GM23338 (cell line): ENCODE data around the gene ULK3. TPM values are rescaled to one million over a fixed set of nuclear protein-coding genes. Genes with fewer than 3 reads are reported as not detected.

Source experiments
- ATAC-seq: fragments of 200-7000 bp; cut with Tn5 transposase; 3 replicates; pipeline ENCODE4 v1.9.1; 2020
- DNase-seq: peaks from one replicate; pipeline ENCODE4 v3.0.0-alpha.2; 2015; ENCODE audit warnings: low spot score
- H2AFZ ChIP-seq: fragments of 200-600 bp; sonication (generic); 2 replicates; pipeline ENCODE4 v1.8.0; 2016; ENCODE audit warnings: antibody characterized with exemption, mild to moderate bottlenecking, moderate library complexity
- H3F3A ChIP-seq: fragments of 200-600 bp; sonication (generic); replicated peaks from 2 replicates; pipeline ENCODE4 v1.8.0; 2017; ENCODE audit warnings: antibody characterized with exemption, mixed run types, low read depth
- H3K27ac ChIP-seq: fragments of 200-600 bp; sonication (generic); 2 replicates; pipeline ENCODE4 v1.6.1; 2016; ENCODE audit warnings: low read depth
- H3K27me3 ChIP-seq: fragments of 200-600 bp; sonication (generic); 2 replicates; pipeline ENCODE4 v1.8.0; 2016; ENCODE audit warnings: mild to moderate bottlenecking, mixed run types, moderate library complexity; ENCODE audit not compliant: insufficient read depth
- H3K36me3 ChIP-seq: fragments of 200-600 bp; sonication (generic); 2 replicates; pipeline ENCODE4 v1.8.0; 2016; ENCODE audit warnings: mild to moderate bottlenecking; ENCODE audit not compliant: insufficient read depth
- H3K4me1 ChIP-seq: fragments of 200-600 bp; sonication (generic); 2 replicates; pipeline ENCODE4 v1.8.0; 2016; ENCODE audit warnings: mild to moderate bottlenecking, moderate library complexity; ENCODE audit not compliant: insufficient read depth
- H3K4me2 ChIP-seq: fragments of 200-600 bp; sonication (generic); 2 replicates; pipeline ENCODE4 v1.7.1; 2017; ENCODE audit warnings: mixed run types
- H3K4me3 ChIP-seq: fragments of 200-600 bp; sonication (generic); 2 replicates; pipeline ENCODE4 v1.6.1; 2016; ENCODE audit warnings: mixed run types
- H3K79me2 ChIP-seq: fragments of 200-600 bp; sonication (generic); replicated peaks from 2 replicates; pipeline ENCODE4 v1.8.0; 2017; ENCODE audit warnings: mild to moderate bottlenecking; ENCODE audit not compliant: insufficient read depth
- H3K9me2 ChIP-seq: fragments of 200-600 bp; sonication (generic); 2 replicates; pipeline ENCODE4 v1.8.0; 2017; ENCODE audit not compliant: insufficient read depth
- H4K20me1 ChIP-seq: fragments of 200-600 bp; sonication (generic); replicated peaks from 2 replicates; pipeline ENCODE4 v1.8.0; 2017; ENCODE audit warnings: mild to moderate bottlenecking; ENCODE audit not compliant: insufficient read depth
- H3K27ac Mint-ChIP-seq: 2 replicates; pipeline ENCODE4 v1.8.0; 2020; ENCODE audit warnings: inconsistent platforms, mild to moderate bottlenecking, moderate library complexity, mixed read lengths
- H3K27me3 Mint-ChIP-seq: 3 replicates; pipeline ENCODE4 v1.8.0; 2022; ENCODE audit warnings: low read depth, mild to moderate bottlenecking, moderate library complexity, mixed read lengths, inconsistent platforms; ENCODE audit not compliant: insufficient read depth, poor library complexity
- H3K36me3 Mint-ChIP-seq: 3 replicates; pipeline ENCODE4 v1.8.0; 2021; ENCODE audit warnings: low read depth, mild to moderate bottlenecking, inconsistent platforms, moderate library complexity, mixed read lengths
- H3K4me1 Mint-ChIP-seq: 3 replicates; pipeline ENCODE4 v1.8.0; 2020; ENCODE audit warnings: mild to moderate bottlenecking, inconsistent platforms, mixed read lengths
- H3K4me3 Mint-ChIP-seq: 3 replicates; pipeline ENCODE4 v1.8.0; 2021; ENCODE audit warnings: moderate library complexity, mild to moderate bottlenecking, inconsistent platforms, mixed read lengths
- H3K9me3 Mint-ChIP-seq: 3 replicates; pipeline ENCODE4 v1.8.0; 2020; ENCODE audit warnings: moderate library complexity, mild to moderate bottlenecking, inconsistent platforms, mixed read lengths
- CREB1 ChIP-seq: fragments of 250-450 bp; sonication (Bioruptor Pico); IDR thresholded peaks from 2 replicates; pipeline ENCODE4 v1.5.0; 2020; ENCODE audit warnings: low read depth, mild to moderate bottlenecking, moderate library complexity
- CTCF ChIP-seq, 2 experiments: fragments of 200-600 bp in 1 of 2; sonication (generic) in 1 of 2; conservative IDR thresholded peaks; 2 replicates each; pipeline versions ENCODE4 v1.5.1 to v1.6.1; 2016 to 2017; ENCODE audit warnings: antibody characterized with exemption in 2 of 2, low read depth in 2 of 2, mild to moderate bottlenecking in 2 of 2, moderate library complexity in 1 of 2
- ETS1 ChIP-seq: IDR thresholded peaks from 2 replicates; pipeline ENCODE4 v1.6.1; 2016; ENCODE audit warnings: antibody characterized with exemption
- EZH2 ChIP-seq: fragments of 200-600 bp; sonication (generic); IDR thresholded peaks from one replicate; pipeline ENCODE4 v1.8.0; 2017; ENCODE audit warnings: antibody characterized with exemption, mild to moderate bottlenecking, low read depth; ENCODE audit not compliant: unreplicated experiment
- JUNB ChIP-seq: IDR thresholded peaks from one replicate; pipeline ENCODE4 v1.6.1; 2016; ENCODE audit warnings: antibody characterized with exemption; ENCODE audit not compliant: unreplicated experiment
- NANOG ChIP-seq: IDR thresholded peaks from 2 replicates; pipeline ENCODE4 v1.6.1; 2016; ENCODE audit warnings: antibody characterized with exemption, borderline replicate concordance
- POLR2AphosphoS5 ChIP-seq: IDR thresholded peaks from 2 replicates; pipeline ENCODE4 v1.6.1; 2016; ENCODE audit warnings: antibody characterized with exemption, low read depth
- REST ChIP-seq: IDR thresholded peaks from one replicate; pipeline ENCODE4 v1.6.1; 2018; ENCODE audit warnings: antibody characterized with exemption; ENCODE audit not compliant: unreplicated experiment
- ZNF114 ChIP-seq: fragments of 250-450 bp; sonication (Bioruptor Pico); IDR thresholded peaks from 2 replicates; pipeline ENCODE4 v1.5.0; 2020; ENCODE audit warnings: mild to moderate bottlenecking, moderate library complexity
- ZNF331 ChIP-seq: fragments of 250-450 bp; sonication (Bioruptor Pico); IDR thresholded peaks from 2 replicates; pipeline ENCODE4 v1.5.0; 2020; ENCODE audit warnings: low read depth, mild to moderate bottlenecking, moderate library complexity
- polyA plus RNA-seq: library from polyadenylated mRNA; unstranded; fragments of >200 nt; fragmentation: Nextera tagmentation; extraction: Ambion mirVana; gene quantifications from 2 replicates; pipeline ENCODE4 v1.2.1, GENCODE V29; 2016
- total RNA-seq: library from RNA; depleted of rRNA; stranded (reverse); fragments of >200 nt; shearing (Covaris generic); gene quantifications from 2 replicates; pipeline ENCODE4 v1.2.3, GENCODE V29; 2014

The ULK3 gene
- total and polyA plus RNA-seq, 2 experiments from 2014 or later: 20.3 to 35.4 TPM

- no peak for TF ChIP-seq REST
- TF ChIP-seq EZH2: no peak
- TF ChIP-seq JUNB: no peak
- no peak for TF ChIP-seq ETS1
Measured at GRCh38 chr15:74869372-74869725, 26.4 kb upstream of the ULK3 start (continued).

- Histone ChIP-seq H3K27ac (no peak overlapping the region), H3K4me2 (no peak overlapping the region), H3K79me2 (peaks cover 58% of the 10 kb centered on the region), H3K36me3 (no peaks in the 10 kb centered on the region), H3K4me1 (no peaks in the 10 kb centered on the region), H3K9me2 (no peaks in the 10 kb centered on the region), H3F3A (no peaks in the 10 kb centered on the region), H3K4me3 (no peak overlapping the region), H2AFZ (no peak overlapping the region), H3K27me3 (no peaks in the 10 kb centered on the region), H4K20me1 (peaks cover 38% of the 10 kb centered on the region)
- ATAC-seq: no peak
- H3K4me3 Mint-ChIP-seq: no peak overlapping the region
- DNase-seq: no peak
- H3K4me1 Mint-ChIP-seq: peaks cover 23% of the 10 kb centered on the region
- peaks cover 19% of the 10 kb centered on the region; the same call in 2 of the 3 replicates for H3K36me3 Mint-ChIP-seq
- no peak overlapping the region; the same call in 1 of the 2 replicates for H3K27ac Mint-ChIP-seq
- peaks cover 14% of the 10 kb centered on the region for H3K27me3 Mint-ChIP-seq
- no peaks in the 10 kb centered on the region for H3K9me3 Mint-ChIP-seq
- TF ChIP-seq ETS1 (no peak), EZH2 (no peak), JUNB (no peak), POLR2AphosphoS5 (no peak), ZNF331 (CRISPR knock-in tag) (no peak), ZNF114 (no peak), NANOG (no peak), REST (no peak), CTCF (conservative IDR thresholded peaks at IDR 0.05; ENCODE audit: low read depth in 2 of 2) (no peak), CREB1 (no peak)
Measured at GRCh38 chr15:74868059-74868458, 25.1 kb upstream of the ULK3 start.
